Measurements from ENCODE around the gene OR6C70. TPM values are rescaled to one million over a fixed set of nuclear protein-coding genes. Genes with fewer than 3 reads are reported as not detected.

Gene OR6C70
- not detected for total RNA-seq
- long read RNA-seq, donor 1 = 0 reads
- long read RNA-seq, donor 2 = 0 reads

GRCh38 chr12:55470088-55470829, at the start of gene OR6C70:
Gene OR6C70 (minus strand): TSS chr12:55470138. CDS start chr12:55470138, 0 bp downstream.
- intact Hi-C loops (cut with DNase I, micrococcal nuclease) = no loop called here
- no peak within 1 kb of the TSS for H3K4me3 ChIP-seq
- ATAC-seq (no peak), DNase-seq (no peak)
- TF ChIP-seq CTCF (IDR thresholded peaks at IDR 0.05) = no peak
- no peaks in the 10 kb centered on the region for H3K36me3 ChIP-seq (ENCODE audit: low read depth)
- H3K4me1 ChIP-seq (ENCODE audit: low read depth) = no peaks in the 10 kb centered on the region
- no peaks in the 10 kb centered on the region for H3K9me3 ChIP-seq

DNA sequence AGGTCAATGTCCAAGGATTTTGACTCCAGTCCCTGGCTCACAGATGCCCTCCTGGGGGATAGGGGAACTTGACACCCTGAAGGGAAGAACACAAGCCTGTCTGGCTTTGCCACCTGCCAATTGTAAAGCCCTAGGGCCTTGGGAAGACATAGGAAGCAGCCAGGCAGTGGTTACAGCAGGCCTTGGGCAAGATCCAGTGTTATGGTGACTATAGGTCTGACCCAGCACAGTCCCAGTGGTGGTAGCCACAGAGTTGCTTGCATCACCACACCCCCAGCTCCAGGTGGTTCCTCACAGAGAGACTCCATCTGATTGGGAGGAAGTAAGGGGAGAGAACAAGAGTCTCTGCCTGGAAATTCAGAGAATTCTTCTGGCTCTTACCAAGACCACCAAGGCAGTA, 46.5 kb upstream of the OR6C70 start:
- H3K4me3 ChIP-seq = no peak overlapping the region
- peaks cover 2% of the 10 kb centered on the region for H3K9me3 ChIP-seq
- H3K36me3 ChIP-seq (ENCODE audit: low read depth) = no peaks in the 10 kb centered on the region
- intact Hi-C loops (cut with DNase I, micrococcal nuclease) = no loop called here
- no peak for ATAC-seq
- TF ChIP-seq CTCF (IDR thresholded peaks at IDR 0.05) = no peak
- no peaks in the 10 kb centered on the region for H3K4me1 ChIP-seq (ENCODE audit: low read depth)
- no peak for DNase-seq

GRCh38 chr12:55515696-55516095, 45.8 kb upstream of the OR6C70 start:
- Histone ChIP-seq H3K4me1 (ENCODE audit: low read depth) (no peaks in the 10 kb centered on the region), H3K36me3 (ENCODE audit: low read depth) (no peaks in the 10 kb centered on the region), H3K9me3 (no peaks in the 10 kb centered on the region), H3K4me3 (no peak overlapping the region)
- no peak for TF ChIP-seq CTCF (IDR thresholded peaks at IDR 0.05)
- intact Hi-C loops (cut with DNase I, micrococcal nuclease) = no loop called here
- ATAC-seq (no peak), DNase-seq (peak in 1 of 3 donors; percentile 3)

DNA sequence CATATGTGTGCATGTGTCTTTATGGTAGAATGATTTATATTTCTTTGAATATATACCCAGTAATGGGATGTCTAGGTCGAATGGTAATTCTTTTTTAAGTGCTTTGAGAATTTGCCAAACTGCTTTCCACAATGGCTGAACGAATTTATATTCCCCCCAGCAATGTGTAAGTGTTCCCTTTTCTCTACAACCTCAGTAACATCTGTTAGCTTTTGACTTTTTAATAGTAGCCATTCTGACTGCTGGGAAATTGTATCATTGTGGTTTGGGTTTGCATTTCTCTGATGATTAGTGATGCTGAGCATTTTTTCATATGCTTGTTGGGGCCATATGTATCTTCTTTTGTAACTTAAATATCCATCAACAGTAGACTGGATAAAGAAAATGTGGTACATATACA, 31.7 kb upstream of the OR6C70 start:
- intact Hi-C loops (cut with DNase I, micrococcal nuclease) = no loop called here
- DNase-seq = no peak
- Histone ChIP-seq H3K4me1 (ENCODE audit: low read depth) (peaks cover 3% of the 10 kb centered on the region), H3K36me3 (ENCODE audit: low read depth) (no peaks in the 10 kb centered on the region), H3K9me3 (no peaks in the 10 kb centered on the region), H3K4me3 (no peak overlapping the region)
- no peak for TF ChIP-seq CTCF (IDR thresholded peaks at IDR 0.05)
- ATAC-seq = no peak

- H3K4me3 ChIP-seq = no peak overlapping the region
- intact Hi-C loops (cut with DNase I, micrococcal nuclease) = no loop called here
- peaks cover 3% of the 10 kb centered on the region for H3K4me1 ChIP-seq (ENCODE audit: low read depth)
- TF ChIP-seq CTCF (IDR thresholded peaks at IDR 0.05) = no peak
- ATAC-seq = peak; percentile 96
- no peaks in the 10 kb centered on the region for H3K36me3 ChIP-seq (ENCODE audit: low read depth)
- no peaks in the 10 kb centered on the region for H3K9me3 ChIP-seq
- peak in 1 of 3 donors; percentile 12 for DNase-seq
Measured at GRCh38 chr12:55499810-55500252, 29.9 kb upstream of the OR6C70 start.

Data from mucosa of descending colon (tissue), 3 donors.